C4-2B (cell line): ENCODE data around the gene CNRIP1.

Experiments used
- H3K27ac ChIP-seq: fragments of 450-650 bp; 2 replicates; pipeline ENCODE4 v1.5.1; 2017
- ZFX ChIP-seq: fragments of 450-650 bp; IDR thresholded peaks from 2 replicates; pipeline ENCODE4 v1.6.1; 2017
- TF ChIP-seq, protein P1 (sequence below): fragments of 450-650 bp; conservative IDR thresholded peaks from 2 replicates; pipeline ENCODE4 v1.5.1; 2017; ENCODE audit warnings: mild to moderate bottlenecking

Gene CNRIP1

DNA sequence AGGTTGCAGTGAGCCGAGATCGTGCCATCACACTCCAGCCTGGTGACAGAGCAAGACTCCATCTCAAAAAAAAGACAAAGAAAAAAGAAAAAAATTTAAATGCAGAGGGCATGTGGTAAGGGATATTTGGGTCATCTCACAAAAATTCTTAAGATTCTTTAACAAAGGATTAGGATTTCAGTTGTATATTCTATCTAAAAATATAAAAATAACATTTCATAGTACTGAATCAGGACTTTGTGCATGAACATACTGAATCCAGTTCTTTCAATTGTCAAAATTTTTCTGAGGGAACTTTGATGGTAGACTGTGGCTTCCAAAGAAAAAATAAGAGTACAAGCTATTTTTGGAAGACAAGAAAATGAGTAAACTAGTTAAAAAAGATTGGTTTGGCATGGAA, 60.9 kb downstream of the CNRIP1 start:
- TF ChIP-seq ZFX: no peak
- TF ChIP-seq, protein P1, sequence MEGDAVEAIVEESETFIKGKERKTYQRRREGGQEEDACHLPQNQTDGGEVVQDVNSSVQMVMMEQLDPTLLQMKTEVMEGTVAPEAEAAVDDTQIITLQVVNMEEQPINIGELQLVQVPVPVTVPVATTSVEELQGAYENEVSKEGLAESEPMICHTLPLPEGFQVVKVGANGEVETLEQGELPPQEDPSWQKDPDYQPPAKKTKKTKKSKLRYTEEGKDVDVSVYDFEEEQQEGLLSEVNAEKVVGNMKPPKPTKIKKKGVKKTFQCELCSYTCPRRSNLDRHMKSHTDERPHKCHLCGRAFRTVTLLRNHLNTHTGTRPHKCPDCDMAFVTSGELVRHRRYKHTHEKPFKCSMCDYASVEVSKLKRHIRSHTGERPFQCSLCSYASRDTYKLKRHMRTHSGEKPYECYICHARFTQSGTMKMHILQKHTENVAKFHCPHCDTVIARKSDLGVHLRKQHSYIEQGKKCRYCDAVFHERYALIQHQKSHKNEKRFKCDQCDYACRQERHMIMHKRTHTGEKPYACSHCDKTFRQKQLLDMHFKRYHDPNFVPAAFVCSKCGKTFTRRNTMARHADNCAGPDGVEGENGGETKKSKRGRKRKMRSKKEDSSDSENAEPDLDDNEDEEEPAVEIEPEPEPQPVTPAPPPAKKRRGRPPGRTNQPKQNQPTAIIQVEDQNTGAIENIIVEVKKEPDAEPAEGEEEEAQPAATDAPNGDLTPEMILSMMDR: no peak
- H3K27ac ChIP-seq: no peak overlapping the region

DNA sequence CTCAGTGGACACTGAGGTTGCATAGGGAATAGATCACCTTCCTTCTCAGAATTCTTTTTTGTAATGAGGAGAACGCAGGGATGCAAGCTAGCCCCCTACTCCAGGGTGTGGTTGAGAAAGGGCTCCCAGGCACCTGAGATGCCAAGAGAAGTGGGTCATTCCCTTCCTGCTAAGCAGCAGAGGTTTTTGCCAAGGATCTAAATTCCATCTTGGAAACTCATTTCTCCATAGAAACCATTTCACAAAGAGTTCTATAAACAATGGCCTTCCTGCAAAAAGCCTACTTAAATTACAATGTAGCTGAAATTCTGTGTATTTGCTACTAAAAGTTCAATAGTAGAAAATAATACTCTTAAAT, 63.7 kb downstream of the CNRIP1 start:
- H3K27ac ChIP-seq: no peak overlapping the region
- TF ChIP-seq ZFX: no peak
- TF ChIP-seq, protein P1: no peak

DNA sequence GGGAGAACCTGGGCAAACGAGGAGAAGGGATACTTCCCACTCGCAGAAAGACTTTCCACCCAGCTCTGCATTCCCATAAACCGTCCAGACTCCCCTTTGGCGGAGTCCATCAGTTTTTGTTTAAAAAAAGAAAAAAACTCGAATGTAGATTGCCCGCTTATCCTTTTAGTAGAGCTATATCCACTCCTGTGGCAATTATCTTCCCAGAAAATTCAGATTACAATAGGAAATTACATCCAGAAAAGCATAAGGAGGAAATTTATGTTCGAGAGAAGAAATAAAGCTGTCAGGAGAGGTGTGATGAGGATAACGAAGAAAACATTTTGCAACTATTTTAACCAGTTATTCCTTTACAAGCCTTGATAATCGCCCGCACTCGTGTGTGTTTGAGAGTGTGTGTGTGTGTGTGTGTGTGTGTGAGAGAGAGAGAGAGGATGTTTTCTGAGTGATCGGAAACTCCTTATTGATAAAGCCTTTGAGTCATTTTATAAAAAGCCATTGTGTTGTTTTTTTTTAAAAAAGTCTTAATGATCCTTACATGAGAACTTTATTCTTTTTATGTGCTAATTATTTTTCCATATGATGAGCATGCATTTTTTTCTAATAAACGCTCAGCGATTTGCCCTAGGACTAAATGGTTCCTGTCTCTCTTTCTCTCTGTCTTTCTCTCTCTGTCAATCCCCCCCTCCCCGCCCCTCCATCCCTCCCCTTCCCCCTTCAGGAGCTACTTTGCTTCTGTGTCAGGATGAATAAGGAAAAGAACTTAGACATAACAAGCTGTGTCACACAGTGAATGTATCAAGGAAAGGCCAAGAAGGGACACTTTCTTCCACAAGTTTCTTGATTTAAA, 66.3 kb downstream of the CNRIP1 start:
- TF ChIP-seq, protein P1: no peak
- no peak for TF ChIP-seq ZFX
- H3K27ac ChIP-seq: peak overlapping the region; percentile 92

DNA sequence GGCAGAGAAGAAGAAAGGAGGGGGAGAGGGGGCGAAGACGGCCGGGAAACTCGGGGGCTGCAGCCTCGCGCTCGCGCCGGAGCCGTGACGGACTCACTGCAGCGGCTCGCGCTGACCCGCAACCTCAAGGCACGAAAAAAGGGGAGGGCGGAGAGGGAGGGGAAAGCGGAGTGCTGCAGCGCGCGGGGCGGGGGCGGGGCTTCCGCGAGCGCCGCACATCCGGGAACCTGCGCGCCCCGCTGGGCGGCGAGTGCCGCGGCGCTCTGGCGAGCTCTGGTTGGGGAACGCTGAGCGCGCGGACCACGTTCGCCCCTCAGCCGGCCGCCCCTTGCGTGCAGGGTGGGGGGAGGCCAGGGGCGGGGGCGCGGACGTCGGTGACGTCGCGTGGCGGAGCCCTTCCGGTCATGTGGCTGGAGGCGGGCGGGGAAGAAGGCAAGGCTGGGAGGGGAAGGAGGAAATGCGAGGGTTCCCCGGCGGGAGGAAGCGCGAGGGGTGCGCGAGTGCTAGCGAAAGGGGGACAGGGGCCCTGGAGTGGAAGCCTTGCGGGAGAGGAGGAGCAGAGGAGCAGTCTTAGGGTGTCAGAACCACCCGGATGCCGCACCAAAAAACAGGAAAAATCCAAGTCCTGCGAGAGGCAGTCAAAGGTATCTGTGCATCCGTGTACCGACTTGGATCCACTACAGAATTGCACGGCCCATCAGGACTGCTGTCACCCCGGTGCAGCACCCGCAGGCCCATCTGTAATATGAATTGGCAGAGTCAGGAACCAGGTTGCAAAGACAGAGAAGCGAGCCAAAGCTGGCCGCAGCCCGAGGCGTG, 67.1 kb downstream of the CNRIP1 start, which contains the start of gene PPP3R1:
PPP3R1 (minus strand) TSS at position 133 of the 819 bp plus-strand sequence. CDS start 405 bp downstream, outside the sequence.
- peak within 1 kb of the TSS; percentile 92 for H3K27ac ChIP-seq
- TF ChIP-seq ZFX: no peak
- TF ChIP-seq, protein P1: no peak

DNA sequence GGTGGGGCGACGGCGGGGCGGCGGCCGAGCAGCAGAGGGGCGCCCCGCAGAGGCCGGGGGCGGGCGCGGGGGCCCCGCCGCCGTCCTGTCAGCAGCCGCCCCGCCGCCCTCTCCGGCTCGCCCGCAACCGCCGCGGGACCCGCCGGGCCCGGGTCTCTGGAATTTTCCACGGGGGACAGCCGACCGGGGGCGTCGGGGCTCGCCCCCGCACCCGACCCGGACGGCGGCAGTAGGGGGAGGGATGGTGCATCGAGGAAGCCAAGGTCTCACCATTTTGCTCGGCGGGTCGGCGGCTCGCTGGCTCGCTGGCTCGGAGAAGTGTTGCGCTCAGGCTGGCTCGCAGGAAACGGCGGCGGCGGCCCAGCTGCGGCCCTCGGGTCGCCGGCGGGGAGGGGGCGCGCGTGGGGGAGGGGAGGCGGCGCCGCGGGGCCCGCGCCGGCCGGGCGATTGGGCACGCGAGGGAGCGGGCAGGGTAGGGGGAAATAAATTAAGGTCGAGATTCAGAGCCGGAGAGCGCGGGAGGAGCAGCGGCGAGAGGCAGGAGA, 67.8 kb downstream of the CNRIP1 start:
- H3K27ac ChIP-seq: peak overlapping the region; percentile 92
- peak; percentile 9; the same call in 1 of the 2 replicates for TF ChIP-seq ZFX
- TF ChIP-seq, protein P1: no peak

DNA sequence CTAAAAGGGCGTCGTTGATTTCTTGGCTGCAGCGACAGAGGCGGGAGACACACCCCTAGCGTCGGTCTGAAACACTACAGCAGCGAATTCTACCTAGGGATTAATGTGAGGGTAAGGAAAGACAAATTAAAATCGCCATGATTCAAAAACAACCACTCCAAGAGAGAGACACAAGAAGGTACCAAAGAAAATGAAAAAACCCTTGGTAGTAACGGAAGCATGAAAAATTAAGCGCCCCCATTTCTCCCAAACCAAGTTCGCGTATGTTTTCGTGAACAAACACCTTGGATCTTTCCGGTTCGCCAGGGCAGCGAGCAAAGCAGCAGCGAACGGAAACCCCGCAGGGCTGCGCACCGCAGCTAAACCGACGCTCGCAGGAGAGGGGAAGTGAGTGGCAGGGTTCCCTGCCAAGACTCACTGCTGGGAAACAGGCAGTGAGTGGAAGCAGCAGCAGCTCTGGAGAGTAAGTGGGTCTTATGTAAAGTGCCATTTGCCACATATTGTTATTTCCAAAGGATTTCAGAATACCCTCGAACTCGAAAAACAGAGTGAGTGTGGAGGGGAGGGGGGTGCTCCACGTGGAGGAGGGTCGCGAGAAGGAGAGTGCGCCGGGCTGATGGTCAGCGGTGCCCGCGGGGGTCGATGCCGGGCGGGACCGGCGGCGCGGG, 68.4 kb downstream of the CNRIP1 start:
- TF ChIP-seq ZFX: no peak
- TF ChIP-seq, protein P1: peak; percentile 63
- H3K27ac ChIP-seq: peak overlapping the region; percentile 92
